Stomach (tissue), 9 donors: ENCODE results near the gene LIMD2. TPM values are rescaled to one million over a fixed set of nuclear protein-coding genes. Genes with fewer than 3 reads are reported as not detected.

Experiments used
- DNase-seq, 2 donors: peaks; one replicate each; pipeline versions ENCODE4 v3.0.0 to v3.0.0-alpha.2; 2013 to 2019
- H3K27ac ChIP-seq, 5 donors: fragments of 200-600 bp in 4 of 5; sonication (generic) in 4 of 5; one replicate each; pipeline ENCODE4 v1.5.1; 2013 to 2019; ENCODE audit warnings: mild to moderate bottlenecking in 1 of 5, moderate library complexity in 1 of 5
- H3K27me3 ChIP-seq, 3 donors: fragments of 200-600 bp; sonication (generic); one replicate each; pipeline ENCODE4 v1.5.1; 2017 to 2019; ENCODE audit warnings: mixed run types in 1 of 3
- H3K36me3 ChIP-seq, 4 donors: fragments of 200-600 bp; sonication (generic); 1 replicate in 3 of 4; 2 replicates in 1 of 4; pipeline ENCODE4 v1.5.1; 2016 to 2019
- H3K4me1 ChIP-seq, 4 donors: fragments of 200-600 bp; sonication (generic); one replicate each; pipeline ENCODE4 v1.5.1; 2016 to 2019
- H3K4me3 ChIP-seq, 4 donors: fragments of 200-600 bp; sonication (generic) in 3 of 4; one replicate each; pipeline ENCODE4 v1.5.1; 2016 to 2019; ENCODE audit warnings: mild to moderate bottlenecking in 1 of 4
- H3K9me3 ChIP-seq, 4 donors: fragments of 200-600 bp; sonication (generic); one replicate each; pipeline ENCODE4 v1.5.1; 2016 to 2019
- CTCF ChIP-seq, 7 experiments: fragments of 450-650 bp in 4 of 7; fragments of 200-600 bp in 3 of 7; sonication (generic) in 3 of 7; IDR thresholded peaks; one replicate each; pipeline ENCODE4 v1.5.1; 2016 to 2019; ENCODE audit warnings: antibody characterized with exemption in 7 of 7, control low read depth in 2 of 7, mild to moderate bottlenecking in 1 of 7
- EP300 ChIP-seq: sonication (generic); formaldehyde crosslinking; IDR thresholded peaks from one replicate; pipeline ENCODE4 v1.6.1; 2017; ENCODE audit warnings: antibody characterized with exemption
- POLR2A ChIP-seq, 4 donors: fragments of 450-650 bp; IDR thresholded peaks; one replicate each; pipeline ENCODE4 v1.6.1; 2016; ENCODE audit warnings: antibody characterized with exemption in 4 of 4, control low read depth in 2 of 4, mild to moderate bottlenecking in 1 of 4, moderate library complexity in 1 of 4
- POLR2AphosphoS5 ChIP-seq, 3 donors: sonication (generic); formaldehyde crosslinking; IDR thresholded peaks; one replicate each; pipeline ENCODE4 v1.6.1; 2016; ENCODE audit warnings: antibody characterized with exemption in 3 of 3
- WGBS, 5 donors: extraction: QIAGEN DNeasy Blood & Tissue Kit in 3 of 5; methylation state at CpG; one replicate each; pipeline versions ENCODE4 v1.1.5 to v1.1.7; 2013 to 2018; 5-methylcytosine and 5-hydroxymethylcytosine counted together
- intact Hi-C: fragments of 100-400 bp; cut with DNase I; formaldehyde crosslinking; loops from one replicate; pipeline ENCODE4 v1.15.1; 2023; ENCODE audit warnings: low total_unique reads
- polyA plus RNA-seq, 3 donors: library from polyadenylated mRNA; stranded (reverse); fragments of 200-250 nt; gene quantifications; one replicate each; pipeline ENCODE4 v1.2.3, GENCODE V29; 2013
- total RNA-seq, 5 donors: library from RNA; depleted of rRNA; stranded (reverse); fragments of >200 nt; gene quantifications; one replicate each; pipeline versions ENCODE4 v1.1.0 to v1.2.3, GENCODE V29; 2014 to 2016
- donor health status: healthy with polysubstance abuse.
- donor health status: Bipolar disorder and iron deficiency.
- donor health status: healthy.

The LIMD2 gene
- total and polyA plus RNA-seq, 8 donors, result 4.9 to 27.2 (median 15.0) TPM

DNA sequence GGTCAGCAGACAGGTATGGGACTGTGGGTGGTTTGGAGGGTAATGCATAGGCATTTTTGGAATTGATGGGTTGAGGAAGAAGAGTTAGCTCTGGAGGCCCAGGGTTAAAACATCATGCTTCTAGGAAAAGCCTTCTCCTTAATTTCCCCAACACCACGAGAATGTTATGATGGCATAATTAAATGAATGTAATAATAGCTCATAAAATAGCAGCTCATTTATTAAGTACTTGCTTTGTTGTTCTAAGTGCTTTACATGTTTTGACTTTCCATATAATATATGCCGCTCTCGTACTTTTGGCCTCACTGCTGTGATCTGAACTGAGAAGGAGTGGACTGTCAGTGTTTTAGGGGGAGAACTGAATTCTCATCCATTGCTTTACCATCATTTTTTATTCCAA, 14.3 kb downstream of the LIMD2 start:
- TF ChIP-seq CTCF (IDR thresholded peaks at IDR 0.05) (no peak), POLR2A (IDR thresholded peaks at IDR 0.05) (no peak), EP300 (no peak), POLR2AphosphoS5 (IDR thresholded peaks at IDR 0.05) (no peak)
- H3K36me3 ChIP-seq, result peaks cover 46 to 90% (median 87%) of the 10 kb centered on the region in 4 donors
- H3K9me3 ChIP-seq, result no peaks in the 10 kb centered on the region
- no peak overlapping the region for H3K27ac ChIP-seq
- DNase-seq, result no peak
- H3K4me3 ChIP-seq, result no peak overlapping the region
- peaks cover 3 to 42% (median 22%) of the 10 kb centered on the region in 4 donors for H3K4me1 ChIP-seq
- no peaks in the 10 kb centered on the region for H3K27me3 ChIP-seq
- intact Hi-C loops, result no loop called here
- 85 to 97% (median 95%) methylated on average over 3 of the region's 3 CpGs for WGBS, 5 donors

- Histone ChIP-seq H3K36me3 (peaks cover 41 to 90% (median 84%) of the 10 kb centered on the region in 4 donors), H3K27me3 (no peaks in the 10 kb centered on the region), H3K4me1 (peaks cover 3 to 45% (median 22%) of the 10 kb centered on the region in 4 donors), H3K9me3 (no peaks in the 10 kb centered on the region), H3K4me3 (no peak overlapping the region), H3K27ac (no peak overlapping the region)
- intact Hi-C loops, result no loop called here
- TF ChIP-seq POLR2A (IDR thresholded peaks at IDR 0.05), result no peak
- no peak for TF ChIP-seq CTCF (IDR thresholded peaks at IDR 0.05)
- peak in 1 of 2 donors; percentile 56 for DNase-seq
- 20 to 46% (median 25%) methylated on average over 2 of the region's 2 CpGs for WGBS, 5 donors
These were observed 14.9 kb downstream of the LIMD2 start for GRCh38 chr17:63685041-63685440.

GRCh38 chr17:63682981-63683380, 16.9 kb downstream of the LIMD2 start:
- TF ChIP-seq EP300, result no peak
- Histone ChIP-seq H3K9me3 (no peaks in the 10 kb centered on the region), H3K36me3 (peaks cover 25 to 88% (median 72%) of the 10 kb centered on the region in 4 donors), H3K27ac (no peak overlapping the region), H3K27me3 (no peaks in the 10 kb centered on the region), H3K4me1 (peaks cover 3 to 45% (median 22%) of the 10 kb centered on the region in 4 donors), H3K4me3 (no peak overlapping the region)
- intact Hi-C loops, result no loop called here
- no peak for DNase-seq

GRCh38 chr17:63682441-63682840, 17.5 kb downstream of the LIMD2 start:
- 80 to 100% (median 96%) methylated on average over 1 of the region's 1 CpG for WGBS, 5 donors
- intact Hi-C loops, result no loop called here
- DNase-seq, result no peak
- TF ChIP-seq EP300 (no peak), POLR2AphosphoS5 (IDR thresholded peaks at IDR 0.05) (no peak), CTCF (IDR thresholded peaks at IDR 0.05) (no peak), POLR2A (IDR thresholded peaks at IDR 0.05) (no peak)
- H3K9me3 ChIP-seq, result no peaks in the 10 kb centered on the region
- H3K4me1 ChIP-seq, result peaks cover 6 to 46% (median 22%) of the 10 kb centered on the region in 4 donors
- H3K4me3 ChIP-seq, result no peak overlapping the region
- peaks cover 23 to 88% (median 73%) of the 10 kb centered on the region in 4 donors for H3K36me3 ChIP-seq
- H3K27ac ChIP-seq, result no peak overlapping the region
- no peaks in the 10 kb centered on the region for H3K27me3 ChIP-seq

- TF ChIP-seq EP300 (no peak), CTCF (IDR thresholded peaks at IDR 0.05) (no peak), POLR2AphosphoS5 (IDR thresholded peaks at IDR 0.05) (peak in 1 of 3 donors; percentile 15)
- WGBS, 5 donors, result 62 to 83% (median 78%) methylated on average over 7 to 8 of the region's 8 CpGs
- Histone ChIP-seq H3K4me1 (peaks cover 13 to 55% (median 29%) of the 10 kb centered on the region in 4 donors), H3K27me3 (no peaks in the 10 kb centered on the region), H3K36me3 (peaks cover 23 to 87% (median 75%) of the 10 kb centered on the region in 4 donors), H3K27ac (peak overlapping the region in 1 of 5 donors; percentile 25), H3K9me3 (no peaks in the 10 kb centered on the region), H3K4me3 (no peak overlapping the region)
- no peak for DNase-seq
- intact Hi-C loops, result no loop called here
These were observed 18.4 kb downstream of the LIMD2 start for GRCh38 chr17:63681530-63681929.
